ENCODE results near the gene HAUS8.

- TF ChIP-seq POLR2A (IDR thresholded peaks at IDR 0.05): no peak
- TF ChIP-seq CTCF (IDR thresholded peaks at IDR 0.05): no peak
Measured at GRCh38 chr19:17027535-17027975, 47.7 kb downstream of the HAUS8 start.
